ENCODE measurements around the gene ACTR3C.
"Not testable (repeated sequence)": the region's sequence is repeated elsewhere in the genome, so short reads cannot be mapped to it uniquely, and the experiment has no call there.

ACTR3C gene

GRCh38 chr7:150285849-150286754 lies 37.2 kb downstream of the ACTR3C start:
- DNase-seq (ENCODE audit: extremely low read depth, low read depth); H3K4me3 ChIP-seq (replicated peaks; ENCODE audit: low read depth, low read length): not testable (repeated sequence)
- peak; percentile 34 for TF ChIP-seq CTCF (IDR thresholded peaks at IDR 0.05; ENCODE audit: low read depth, low read length, missing control alignments)

- DNase-seq (ENCODE audit: extremely low read depth, low read depth); H3K4me3 ChIP-seq (replicated peaks; ENCODE audit: low read depth, low read length): not testable (repeated sequence)
Measured at GRCh38 chr7:150283608-150284007, 39.7 kb downstream of the ACTR3C start.

- not testable (repeated sequence) for DNase-seq (ENCODE audit: extremely low read depth, low read depth); H3K4me3 ChIP-seq (replicated peaks; ENCODE audit: low read depth, low read length)
Measured at GRCh38 chr7:150283111-150283510, 40.2 kb downstream of the ACTR3C start.

- not testable (repeated sequence) for H3K4me3 ChIP-seq (replicated peaks; ENCODE audit: low read depth, low read length); DNase-seq (ENCODE audit: extremely low read depth, low read depth)
Measured at GRCh38 chr7:150281681-150282403, 41.5 kb downstream of the ACTR3C start.

- H3K4me3 ChIP-seq (replicated peaks; ENCODE audit: low read depth, low read length); DNase-seq (ENCODE audit: extremely low read depth, low read depth): not testable (repeated sequence)
Measured at GRCh38 chr7:150278383-150278782, 45.0 kb downstream of the ACTR3C start.

GRCh38 chr7:150276132-150276695 lies 47.1 kb downstream of the ACTR3C start:
- peak; percentile 53 for TF ChIP-seq CTCF (IDR thresholded peaks at IDR 0.05; ENCODE audit: low read depth, low read length, missing control alignments)
- not testable (repeated sequence) for H3K4me3 ChIP-seq (replicated peaks; ENCODE audit: low read depth, low read length); DNase-seq (ENCODE audit: extremely low read depth, low read depth)

GRCh38 chr7:150271898-150272297 lies 51.4 kb downstream of the ACTR3C start:
- DNase-seq (ENCODE audit: extremely low read depth, low read depth); H3K4me3 ChIP-seq (replicated peaks; ENCODE audit: low read depth, low read length): not testable (repeated sequence)

GRCh38 chr7:150270101-150270824 lies 53.1 kb downstream of the ACTR3C start:
- not testable (repeated sequence) for H3K4me3 ChIP-seq (replicated peaks; ENCODE audit: low read depth, low read length)

GRCh38 chr7:150268798-150269197 lies 54.5 kb downstream of the ACTR3C start:
- DNase-seq (ENCODE audit: extremely low read depth, low read depth); H3K4me3 ChIP-seq (replicated peaks; ENCODE audit: low read depth, low read length): not testable (repeated sequence)

More at GRCh38 chr7:150270101-150270824, 53.1 kb downstream of the ACTR3C start:
- not testable (repeated sequence) for DNase-seq (ENCODE audit: extremely low read depth, low read depth)

- H3K4me3 ChIP-seq (replicated peaks; ENCODE audit: low read depth, low read length); DNase-seq (ENCODE audit: extremely low read depth, low read depth): not testable (repeated sequence)
Measured at GRCh38 chr7:150268287-150268686, 55.1 kb downstream of the ACTR3C start.

GRCh38 chr7:150266953-150267665 lies 56.2 kb downstream of the ACTR3C start:
- not testable (repeated sequence) for H3K4me3 ChIP-seq (replicated peaks; ENCODE audit: low read depth, low read length); DNase-seq (ENCODE audit: extremely low read depth, low read depth)

- not testable (repeated sequence) for H3K4me3 ChIP-seq (replicated peaks; ENCODE audit: low read depth, low read length); DNase-seq (ENCODE audit: extremely low read depth, low read depth)
Measured at GRCh38 chr7:150262656-150263055, 60.7 kb downstream of the ACTR3C start.

- not testable (repeated sequence) for H3K4me3 ChIP-seq (replicated peaks; ENCODE audit: low read depth, low read length); DNase-seq (ENCODE audit: extremely low read depth, low read depth)
Measured at GRCh38 chr7:150247745-150248144, 75.6 kb downstream of the ACTR3C start.

- not testable (repeated sequence) for DNase-seq (ENCODE audit: extremely low read depth, low read depth)
Measured at GRCh38 chr7:150245208-150245607, 78.1 kb downstream of the ACTR3C start.

GRCh38 chr7:150242935-150243334 lies 80.4 kb downstream of the ACTR3C start:
- not testable (repeated sequence) for H3K4me3 ChIP-seq (replicated peaks; ENCODE audit: low read depth, low read length); DNase-seq (ENCODE audit: extremely low read depth, low read depth)

More at GRCh38 chr7:150245208-150245607, 78.1 kb downstream of the ACTR3C start:
- H3K4me3 ChIP-seq (replicated peaks; ENCODE audit: low read depth, low read length) = not testable (repeated sequence)
